ENCODE data around the gene SYNGR1. TPM values are rescaled to one million over a fixed set of nuclear protein-coding genes. Genes with fewer than 3 reads are reported as not detected.
A peak's percentile ranks its signal among the peaks of the same experiment; 100 is the strongest.
"Not testable (repeated sequence)": the region's sequence is repeated elsewhere in the genome, so short reads cannot be mapped to it uniquely, and the experiment has no call there.

SYNGR1 gene
- total and polyA plus RNA-seq, 5 donors, result 66.4 to 101 (median 72.8) TPM

DNA sequence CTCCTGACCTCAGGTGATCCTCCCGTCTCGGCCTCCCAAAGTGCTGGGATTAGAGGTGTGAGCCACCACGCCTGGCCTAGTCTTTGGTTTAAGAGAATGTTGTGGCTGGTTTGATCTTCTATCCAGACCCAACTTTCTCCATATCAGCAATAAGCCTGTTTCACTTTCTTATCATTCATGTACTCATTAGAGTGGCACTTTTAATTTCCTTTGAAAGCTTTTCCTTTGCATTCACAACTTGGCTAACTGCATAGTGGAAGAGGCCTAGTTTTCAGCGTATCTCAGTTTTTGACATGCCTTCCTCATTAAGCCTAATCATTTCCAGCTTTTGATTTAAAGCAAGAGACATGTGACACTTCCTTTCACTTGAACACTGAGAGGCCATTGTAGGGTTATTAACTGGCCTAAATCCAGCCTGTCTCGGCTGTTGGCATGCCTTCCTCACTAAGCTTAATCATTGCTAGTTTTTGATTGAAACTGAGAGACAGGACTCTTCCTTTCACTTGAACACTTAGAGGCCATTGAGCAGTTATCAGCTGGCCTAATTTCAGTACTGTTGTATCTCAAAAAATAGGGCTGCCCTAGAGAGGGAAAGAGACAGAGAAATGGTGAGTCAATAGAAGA lies 17.2 kb upstream of the SYNGR1 start:
- Histone ChIP-seq H3K9me3 (ENCODE audit: control insufficient read depth, low read length) (no peaks in the 10 kb centered on the region), H3K4me3 (ENCODE audit: low read length) (no peak overlapping the region), H3K4me1 (ENCODE audit: control insufficient read depth, insufficient read depth, low read length) (no peaks in the 10 kb centered on the region), H3K27me3 (ENCODE audit: control insufficient read depth, insufficient read depth) (no peaks in the 10 kb centered on the region), H3K27ac (ENCODE audit: low read length) (peak overlapping the region; percentile 58)
- 43% methylated on average over 5 of the region's 5 CpGs for WGBS
- ATAC-seq, result peak; percentile 53 to 57
- no peak for DNase-seq
- intact Hi-C loops (cut with DNase I), result no loop called here

DNA sequence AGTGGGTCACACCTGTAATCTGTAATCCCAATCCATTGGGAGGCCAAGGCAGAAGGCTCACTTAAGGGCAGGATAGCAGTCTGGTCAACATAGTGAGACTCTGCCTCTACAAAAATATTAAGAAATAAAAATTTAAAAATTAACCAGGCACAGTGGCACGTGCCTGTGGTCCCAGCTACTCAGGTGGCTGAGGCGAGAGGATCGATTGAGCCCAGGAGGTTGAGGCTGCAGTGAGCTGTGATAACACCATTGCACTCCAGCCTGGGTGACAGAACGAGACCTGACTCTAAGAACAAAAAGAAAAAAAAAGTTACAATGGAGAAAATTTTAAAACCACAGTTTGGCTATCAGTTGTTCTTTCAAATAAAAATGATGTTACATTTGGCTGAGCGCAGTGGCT lies 13.4 kb upstream of the SYNGR1 start:
- WGBS, result 88% methylated on average over 5 of the region's 5 CpGs
- DNase-seq, result no peak
- no peaks in the 10 kb centered on the region for H3K9me3 ChIP-seq (ENCODE audit: control insufficient read depth, low read length)
- H3K27ac ChIP-seq (ENCODE audit: low read length), result no peak overlapping the region
- no peaks in the 10 kb centered on the region for H3K27me3 ChIP-seq (ENCODE audit: control insufficient read depth, insufficient read depth)
- no peaks in the 10 kb centered on the region for H3K4me1 ChIP-seq (ENCODE audit: control insufficient read depth, insufficient read depth, low read length)
- no peak for ATAC-seq
- intact Hi-C loops (cut with DNase I), result no loop called here
- no peak overlapping the region for H3K4me3 ChIP-seq (ENCODE audit: low read length)

DNA sequence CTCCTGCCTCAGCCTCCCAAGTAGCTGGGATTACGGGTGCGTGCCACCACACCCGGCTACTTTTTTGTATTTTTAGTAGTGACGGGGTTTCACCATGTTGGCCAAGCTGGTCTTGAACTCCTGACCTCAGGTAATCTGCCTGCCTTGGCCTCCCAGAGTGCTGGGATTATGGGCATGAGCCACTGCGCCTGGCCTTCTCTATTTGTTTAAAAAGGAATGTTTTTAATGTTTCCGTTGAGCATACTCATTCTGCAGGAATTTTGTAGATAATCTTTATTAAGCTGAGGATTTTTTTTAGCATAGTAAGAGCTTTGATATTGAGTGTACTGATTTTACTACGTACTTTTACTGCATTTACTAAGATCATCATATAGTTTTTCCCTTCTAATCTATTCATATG lies 10.0 kb upstream of the SYNGR1 start:
- 79% methylated on average over 7 of the region's 7 CpGs for WGBS
- ATAC-seq; H3K4me1 ChIP-seq (ENCODE audit: control insufficient read depth, insufficient read depth, low read length); H3K4me3 ChIP-seq (ENCODE audit: low read length); H3K9me3 ChIP-seq (ENCODE audit: control insufficient read depth, low read length); H3K27ac ChIP-seq (ENCODE audit: low read length); H3K27me3 ChIP-seq (ENCODE audit: control insufficient read depth, insufficient read depth); DNase-seq: not testable (repeated sequence)
- intact Hi-C loops (cut with DNase I), result loop anchor here in 1 of 4 donors (10.0 kb wide), 1 partner anchor 185 kb away; the partner anchor contains the start of gene ATF4

DNA sequence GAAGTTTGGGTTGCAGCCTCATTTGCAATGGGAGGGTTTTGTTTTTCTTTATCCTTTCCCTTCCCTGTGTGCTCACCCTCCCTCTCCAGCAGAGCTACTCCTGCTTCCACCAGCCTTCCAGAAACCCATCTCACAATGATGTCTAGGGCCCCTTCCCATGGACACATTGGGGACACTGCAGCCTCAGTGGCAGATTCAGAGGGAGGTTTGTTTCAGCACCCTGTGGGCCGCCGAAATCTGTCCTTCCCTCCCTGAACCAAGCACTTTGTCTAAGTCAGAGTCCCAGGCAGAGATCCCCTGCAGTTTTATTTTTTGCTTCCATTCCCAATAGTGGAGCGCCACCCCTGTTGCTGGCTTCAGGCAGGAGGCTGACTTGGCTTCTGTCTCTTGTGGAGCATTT lies 8.6 kb upstream of the SYNGR1 start:
- no peaks in the 10 kb centered on the region for H3K4me1 ChIP-seq (ENCODE audit: control insufficient read depth, insufficient read depth, low read length)
- no peaks in the 10 kb centered on the region for H3K27me3 ChIP-seq (ENCODE audit: control insufficient read depth, insufficient read depth)
- intact Hi-C loops (cut with DNase I), result loop anchor here in 1 of 4 donors (10.0 kb wide), 1 partner anchor 184 kb away; the partner anchor contains the start of gene ATF4
- WGBS, result 77% methylated on average over 3 of the region's 3 CpGs
- DNase-seq (no peak), ATAC-seq (no peak)
- H3K27ac ChIP-seq (ENCODE audit: low read length), result no peak overlapping the region
- no peaks in the 10 kb centered on the region for H3K9me3 ChIP-seq (ENCODE audit: control insufficient read depth, low read length)
- no peak overlapping the region for H3K4me3 ChIP-seq (ENCODE audit: low read length)

DNA sequence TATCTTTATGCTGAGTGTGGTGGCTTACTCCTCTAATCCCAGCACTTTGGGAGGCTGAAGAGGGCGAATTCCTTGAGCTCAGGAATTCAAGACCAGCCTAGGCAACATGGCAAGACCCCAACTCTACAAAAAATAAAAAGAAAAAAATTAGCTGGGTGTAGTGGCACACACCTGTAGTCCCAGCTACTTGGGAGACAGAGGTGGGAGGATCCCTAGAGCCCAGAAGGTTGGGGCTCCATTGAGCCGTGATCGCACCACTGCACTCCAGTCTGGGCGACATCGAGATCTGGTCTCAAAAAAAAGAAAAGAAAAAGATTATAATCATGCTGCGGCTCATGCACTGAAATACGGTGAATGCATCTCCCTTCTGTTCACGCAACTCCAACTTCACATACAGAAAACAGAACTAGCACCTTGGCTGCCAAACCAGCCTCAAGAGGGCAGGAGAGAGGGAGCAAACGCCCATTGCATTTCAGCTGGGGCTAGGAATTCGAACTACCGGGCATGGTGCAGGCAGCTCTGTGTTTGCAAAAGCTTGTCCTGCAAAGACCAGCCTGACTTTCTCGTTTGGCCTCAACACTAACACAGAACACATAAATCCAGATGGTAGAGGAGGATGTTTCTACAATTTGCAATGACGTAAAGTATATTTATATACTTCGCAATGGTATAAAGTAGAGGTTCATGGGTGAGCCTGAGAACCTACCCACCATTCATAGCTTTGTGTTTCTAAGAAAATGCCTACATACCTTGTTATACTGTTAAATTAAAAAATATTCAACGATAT lies 6.3 kb upstream of the SYNGR1 start:
- no peaks in the 10 kb centered on the region for H3K9me3 ChIP-seq (ENCODE audit: control insufficient read depth, low read length)
- H3K4me1 ChIP-seq (ENCODE audit: control insufficient read depth, insufficient read depth, low read length), result no peaks in the 10 kb centered on the region
- ATAC-seq, result peak; percentile 71 to 78
- DNase-seq, result peak in 1 of 3 donors; percentile 78
- WGBS, result 32% methylated on average over 15 of the region's 15 CpGs
- H3K4me3 ChIP-seq (ENCODE audit: low read length), result no peak overlapping the region
- no peaks in the 10 kb centered on the region for H3K27me3 ChIP-seq (ENCODE audit: control insufficient read depth, insufficient read depth)
- intact Hi-C loops (cut with DNase I), result loop anchor here in 1 of 4 donors (10.0 kb wide), 1 partner anchor 181 kb away; the partner anchor contains the start of gene ATF4
- no peak overlapping the region for H3K27ac ChIP-seq (ENCODE audit: low read length)

DNA sequence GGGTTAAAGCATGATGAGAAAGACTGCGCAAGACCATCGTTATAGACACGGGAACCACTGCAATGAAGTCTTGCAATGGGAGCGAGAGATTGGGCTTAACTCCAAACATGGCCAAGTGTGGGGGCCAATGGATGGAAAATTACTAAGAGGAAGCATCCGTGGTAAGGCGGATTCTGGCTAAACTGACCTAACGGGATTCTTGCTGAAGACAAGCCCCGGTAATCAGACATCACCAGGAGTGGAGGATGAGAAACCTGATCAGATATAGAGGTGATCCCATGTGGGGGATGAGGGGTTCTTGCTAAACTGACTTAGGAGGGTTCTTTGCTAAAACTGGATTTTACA lies 5.8 kb upstream of the SYNGR1 start:
- ATAC-seq (no peak), DNase-seq (no peak)
- Histone ChIP-seq H3K4me1 (ENCODE audit: control insufficient read depth, insufficient read depth, low read length) (no peaks in the 10 kb centered on the region), H3K27me3 (ENCODE audit: control insufficient read depth, insufficient read depth) (no peaks in the 10 kb centered on the region), H3K27ac (ENCODE audit: low read length) (no peak overlapping the region), H3K9me3 (ENCODE audit: control insufficient read depth, low read length) (no peaks in the 10 kb centered on the region), H3K4me3 (ENCODE audit: low read length) (no peak overlapping the region)
- intact Hi-C loops (cut with DNase I), result loop anchor here in 1 of 4 donors (10.0 kb wide), 1 partner anchor 181 kb away; the partner anchor contains the start of gene ATF4
- WGBS, result 78% methylated on average over 8 of the region's 8 CpGs

DNA sequence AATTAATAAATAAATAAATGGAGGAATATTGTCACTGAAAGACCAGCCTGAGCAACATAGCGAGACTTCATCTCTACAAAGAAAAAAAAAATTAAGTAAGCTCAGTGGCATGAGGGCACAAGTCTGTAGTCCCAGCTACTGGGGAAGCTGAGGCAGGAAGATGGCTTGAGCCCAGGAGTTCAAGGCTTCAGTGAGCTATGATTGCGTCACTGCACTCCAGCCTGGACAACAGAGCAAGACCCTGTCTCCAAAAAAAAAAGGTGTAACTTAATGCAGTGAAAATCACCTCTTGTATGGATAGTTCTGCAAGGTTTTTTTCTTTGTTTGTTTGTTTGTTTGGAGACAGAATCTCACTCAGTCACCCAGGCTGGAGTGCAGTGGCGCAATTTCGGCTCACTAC lies 4.6 kb upstream of the SYNGR1 start:
- Histone ChIP-seq H3K4me3 (ENCODE audit: low read length) (no peak overlapping the region), H3K27me3 (ENCODE audit: control insufficient read depth, insufficient read depth) (no peaks in the 10 kb centered on the region), H3K9me3 (ENCODE audit: control insufficient read depth, low read length) (no peaks in the 10 kb centered on the region), H3K27ac (ENCODE audit: low read length) (no peak overlapping the region), H3K4me1 (ENCODE audit: control insufficient read depth, insufficient read depth, low read length) (no peaks in the 10 kb centered on the region)
- WGBS, result 91% methylated on average over 4 of the region's 4 CpGs
- intact Hi-C loops (cut with DNase I), result loop anchor here in 1 of 4 donors (10.0 kb wide), 1 partner anchor 180 kb away; the partner anchor contains the start of gene ATF4
- DNase-seq (no peak), ATAC-seq (no peak)

DNA sequence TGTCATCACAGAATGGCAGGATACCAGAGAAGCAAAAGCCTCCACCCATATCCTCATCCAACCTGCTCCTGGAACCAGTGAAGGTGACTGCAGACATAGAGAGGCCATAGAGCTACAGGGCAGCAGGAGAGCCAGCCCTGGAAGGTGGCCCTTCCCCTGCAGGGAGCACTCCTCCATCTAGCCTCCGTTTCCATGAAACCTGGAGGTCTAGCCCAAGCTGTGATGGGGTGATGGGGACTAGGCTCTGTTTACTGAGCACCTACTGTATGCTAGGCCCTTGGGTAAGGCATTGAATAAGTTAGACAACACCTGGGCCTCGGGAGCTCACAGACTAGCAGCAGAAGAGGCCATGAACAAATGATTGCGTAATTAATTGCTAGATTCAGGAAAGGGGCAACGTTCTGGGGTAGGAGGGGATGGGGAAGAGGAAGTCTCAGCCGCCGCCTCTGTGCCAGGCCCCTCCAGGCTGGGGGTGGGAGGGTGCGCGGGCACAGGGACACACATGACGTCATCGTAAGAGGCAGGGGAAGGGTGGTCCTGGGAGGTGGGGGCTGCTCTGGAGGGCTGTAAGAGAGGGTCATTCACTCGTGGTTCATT lies 784 bp upstream of the SYNGR1 start:
- peak; percentile 45 to 47 for ATAC-seq
- 19% methylated on average over 11 of the region's 11 CpGs for WGBS
- Histone ChIP-seq H3K27me3 (ENCODE audit: control insufficient read depth, insufficient read depth) (no peaks in the 10 kb centered on the region), H3K4me3 (ENCODE audit: low read length) (peak overlapping the region; percentile 59), H3K27ac (ENCODE audit: low read length) (peak overlapping the region; percentile 14), H3K4me1 (ENCODE audit: control insufficient read depth, insufficient read depth, low read length) (peaks cover 2% of the 10 kb centered on the region), H3K9me3 (ENCODE audit: control insufficient read depth, low read length) (no peaks in the 10 kb centered on the region)
- intact Hi-C loops (cut with DNase I), result loop anchor here in 1 of 4 donors (10.0 kb wide), 1 partner anchor 176 kb away; the partner anchor contains the start of gene ATF4
- peak in 2 of 3 donors; percentile 75 to 76 for DNase-seq

DNA sequence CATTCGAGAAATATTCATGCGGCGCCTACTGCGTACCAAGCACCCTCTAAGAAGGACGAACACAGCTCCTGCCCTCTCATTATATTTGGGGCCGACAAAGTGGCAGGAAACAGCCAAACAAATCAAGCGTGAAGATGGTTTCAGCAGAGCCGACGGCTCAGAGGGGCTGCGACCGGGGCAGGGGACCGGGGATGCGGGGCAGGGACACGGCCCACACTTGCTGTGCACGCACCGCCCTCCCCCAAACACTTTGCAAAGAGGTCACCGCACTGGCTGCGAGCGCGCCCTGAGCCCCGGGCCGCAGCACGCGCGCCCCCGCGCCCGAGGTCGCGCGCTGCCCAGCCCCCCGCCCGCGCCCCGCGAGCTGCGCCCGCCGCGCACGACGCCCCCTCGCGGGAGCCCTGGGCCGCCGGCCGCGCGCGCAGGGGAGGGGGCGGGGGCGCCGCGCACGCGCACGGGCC lies 255 bp upstream of the SYNGR1 start:
- Histone ChIP-seq H3K9me3 (ENCODE audit: control insufficient read depth, low read length) (no peaks in the 10 kb centered on the region), H3K27ac (ENCODE audit: low read length) (peak overlapping the region; percentile 14), H3K4me1 (ENCODE audit: control insufficient read depth, insufficient read depth, low read length) (peaks cover 2% of the 10 kb centered on the region), H3K27me3 (ENCODE audit: control insufficient read depth, insufficient read depth) (no peaks in the 10 kb centered on the region), H3K4me3 (ENCODE audit: low read length) (peak overlapping the region; percentile 59)
- under 1% methylated on average over 52 of the region's 57 CpGs for WGBS
- ATAC-seq (peak; percentile 59 to 60), DNase-seq (peak; percentile 49 to 82 (median 79))
- intact Hi-C loops (cut with DNase I), result loop anchor here in 1 of 4 donors (10.0 kb wide), 1 partner anchor 175 kb away; the partner anchor contains the start of gene ATF4

DNA sequence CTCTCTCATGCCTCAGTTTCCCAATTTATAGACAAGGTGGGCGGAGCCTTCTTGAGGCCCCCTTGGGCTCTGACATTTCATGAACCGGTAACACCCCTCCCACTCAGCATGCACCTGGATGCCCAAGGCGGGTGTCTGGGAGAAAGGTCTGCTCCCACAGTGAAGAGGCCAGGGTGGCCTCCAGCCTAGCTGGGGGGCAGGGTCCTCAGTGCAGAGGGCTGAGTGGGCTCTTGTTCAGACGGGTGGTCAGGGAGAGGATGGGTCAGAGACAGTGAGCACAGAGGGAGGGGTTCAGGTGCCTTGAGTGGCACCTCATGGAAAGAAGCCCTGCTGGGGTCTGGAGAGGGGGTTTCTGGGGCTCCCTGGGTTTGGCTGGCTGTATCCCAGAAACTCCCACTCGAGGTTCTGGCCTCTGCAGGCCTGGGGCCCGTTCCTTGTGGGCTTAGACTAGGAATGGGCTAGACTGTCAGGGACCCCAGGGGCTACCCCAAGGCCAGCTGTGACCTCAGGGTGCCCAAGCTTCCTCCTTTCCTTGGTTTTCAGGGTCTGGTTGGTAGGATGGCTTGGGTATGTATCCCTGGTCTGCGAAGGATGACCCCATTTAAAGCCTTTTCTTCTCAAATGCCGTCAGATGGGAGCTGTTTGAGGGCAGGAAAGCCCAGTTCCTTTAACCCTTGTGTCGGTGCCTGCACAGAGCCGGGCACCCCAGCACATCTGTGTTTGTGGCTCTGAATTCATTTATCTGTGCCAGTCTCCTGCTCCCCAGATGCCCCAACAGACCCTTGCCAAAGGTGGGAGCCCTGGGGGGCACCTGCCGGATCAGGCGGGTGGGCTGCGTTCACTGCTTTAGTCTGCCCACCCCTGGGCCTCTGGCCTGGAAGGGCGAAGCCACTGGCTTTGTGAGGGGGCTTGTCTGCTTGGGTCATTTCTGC lies 1.2 kb downstream of the SYNGR1 start:
- peak; percentile 6 to 20 for ATAC-seq
- 68% methylated on average over 14 of the region's 14 CpGs for WGBS
- intact Hi-C loops (cut with DNase I), result no loop called here

More for the DNA sequence above, 1.2 kb downstream of the SYNGR1 start:
- no peaks in the 10 kb centered on the region for H3K9me3 ChIP-seq (ENCODE audit: control insufficient read depth, low read length)
- no peaks in the 10 kb centered on the region for H3K27me3 ChIP-seq (ENCODE audit: control insufficient read depth, insufficient read depth)
- H3K4me1 ChIP-seq (ENCODE audit: control insufficient read depth, insufficient read depth, low read length), result peaks cover 2% of the 10 kb centered on the region
- H3K27ac ChIP-seq (ENCODE audit: low read length), result no peak overlapping the region
- no peak for DNase-seq
- peak overlapping the region; percentile 59 for H3K4me3 ChIP-seq (ENCODE audit: low read length)
